ENCODE data around the gene PRSS57. TPM values are rescaled to one million over a fixed set of nuclear protein-coding genes. Genes with fewer than 3 reads are reported as not detected.
"Not testable (repeated sequence)": the region's sequence is repeated elsewhere in the genome, so short reads cannot be mapped to it uniquely, and the experiment has no call there.

Gene PRSS57
- total RNA-seq, result not detected
- long read RNA-seq, donor 1, result 0 reads
- long read RNA-seq, donor 2, partial matches to known transcripts, result 0 of 1 reads
- long read RNA-seq, donor 2, other reads (novel, unspliced or antisense), result 1 of 1 reads

DNA sequence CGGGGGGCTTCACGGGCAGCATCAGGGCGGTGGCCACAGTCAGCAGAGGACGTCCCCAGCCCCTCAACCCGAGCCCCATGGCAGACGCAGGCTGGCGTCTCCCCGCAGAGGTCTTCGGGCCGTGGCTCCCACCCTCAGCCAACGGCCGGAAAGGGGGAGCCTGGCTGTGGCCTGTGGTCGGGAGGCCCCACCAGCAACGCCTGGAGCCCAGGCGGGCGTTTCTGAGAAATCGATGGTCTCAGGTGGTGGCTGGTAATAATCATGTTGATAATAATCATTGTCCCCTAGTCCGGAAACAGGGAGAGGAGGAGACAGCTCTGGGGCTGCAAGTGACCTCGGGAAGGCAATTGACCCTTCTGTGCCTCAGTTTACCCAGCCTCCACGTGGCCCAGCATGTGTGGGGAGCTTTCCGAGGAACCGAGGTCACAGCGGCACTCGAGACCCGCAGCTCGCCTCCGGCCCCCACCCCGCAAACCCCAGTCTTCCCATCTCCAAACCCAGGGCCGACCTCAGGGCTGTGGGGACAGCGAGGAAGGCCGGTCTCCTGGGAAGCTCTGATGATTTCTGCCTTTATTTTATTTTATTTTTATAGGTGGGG lies at the start of gene PRSS57:
Gene PRSS57, minus strand, starts transcription at position 101 of the 598 bp plus-strand sequence. Its CDS starts 22 bp downstream, at position 79.
- DNase-seq (ENCODE audit: low spot score), result no peak
- intact Hi-C loops (cut with DNase I), result no loop called here

DNA sequence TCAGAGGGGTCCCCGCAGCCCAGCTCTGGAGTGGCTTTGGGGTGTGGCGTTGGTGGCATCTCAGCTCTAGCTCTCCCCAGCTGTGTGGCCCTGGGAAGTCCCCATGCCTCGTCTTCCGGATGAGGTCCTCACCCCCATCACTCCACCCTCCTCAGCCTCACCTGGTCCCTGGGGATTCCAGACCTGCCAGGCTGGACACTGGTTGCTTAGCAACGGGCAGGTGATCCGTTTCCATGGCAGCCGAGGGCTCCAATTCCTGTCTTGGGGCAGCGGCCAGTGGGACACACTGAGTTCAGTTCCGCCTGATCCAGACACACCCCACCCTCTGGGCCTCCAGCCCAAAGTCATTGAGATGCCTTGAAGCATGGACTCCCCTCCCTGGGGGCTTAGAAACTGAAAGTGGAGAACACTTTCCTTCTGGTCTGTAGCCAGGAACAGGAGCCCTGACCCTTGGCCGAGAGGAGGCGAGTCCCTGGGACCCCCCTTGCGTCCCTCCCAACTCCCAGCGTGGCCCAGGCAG lies 48.0 kb upstream of the PRSS57 start:
- no peak for DNase-seq (ENCODE audit: low spot score)
- intact Hi-C loops (cut with DNase I), result loop anchor here in 1 of 2 donors (5.0 kb wide), 1 partner anchor 1474 kb away; no protein-coding TSS in a partner anchor

DNA sequence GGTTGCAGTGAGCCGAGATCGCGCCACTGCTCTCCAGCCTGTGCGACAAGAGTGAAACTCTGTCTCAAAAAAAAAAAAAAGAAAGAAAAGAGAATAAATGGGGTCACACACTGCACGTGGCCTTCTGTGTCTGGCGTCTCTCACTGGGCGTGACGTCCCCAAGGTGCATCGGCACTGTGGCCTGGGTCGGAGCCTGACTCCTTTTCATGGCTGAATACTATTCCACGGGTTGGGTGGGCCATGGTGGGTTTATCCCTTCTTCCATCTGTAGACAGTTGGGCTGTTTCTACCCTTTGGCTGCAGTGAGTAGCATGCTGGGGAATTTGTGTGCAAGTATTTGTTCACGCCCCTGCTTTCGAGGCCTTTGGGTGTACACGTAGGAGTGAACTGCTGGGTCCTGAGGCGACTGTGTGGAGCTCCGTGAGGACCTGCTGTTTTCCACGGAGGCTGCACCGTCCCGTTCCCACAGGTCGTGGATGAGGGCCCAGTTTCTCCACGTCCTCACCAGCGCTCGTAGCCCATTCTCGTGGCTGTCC lies 47.4 kb upstream of the PRSS57 start:
- no peak for DNase-seq (ENCODE audit: low spot score)
- intact Hi-C loops (cut with DNase I), result loop anchor here in 1 of 2 donors (5.0 kb wide), 1 partner anchor 1475 kb away; no protein-coding TSS in a partner anchor

DNA sequence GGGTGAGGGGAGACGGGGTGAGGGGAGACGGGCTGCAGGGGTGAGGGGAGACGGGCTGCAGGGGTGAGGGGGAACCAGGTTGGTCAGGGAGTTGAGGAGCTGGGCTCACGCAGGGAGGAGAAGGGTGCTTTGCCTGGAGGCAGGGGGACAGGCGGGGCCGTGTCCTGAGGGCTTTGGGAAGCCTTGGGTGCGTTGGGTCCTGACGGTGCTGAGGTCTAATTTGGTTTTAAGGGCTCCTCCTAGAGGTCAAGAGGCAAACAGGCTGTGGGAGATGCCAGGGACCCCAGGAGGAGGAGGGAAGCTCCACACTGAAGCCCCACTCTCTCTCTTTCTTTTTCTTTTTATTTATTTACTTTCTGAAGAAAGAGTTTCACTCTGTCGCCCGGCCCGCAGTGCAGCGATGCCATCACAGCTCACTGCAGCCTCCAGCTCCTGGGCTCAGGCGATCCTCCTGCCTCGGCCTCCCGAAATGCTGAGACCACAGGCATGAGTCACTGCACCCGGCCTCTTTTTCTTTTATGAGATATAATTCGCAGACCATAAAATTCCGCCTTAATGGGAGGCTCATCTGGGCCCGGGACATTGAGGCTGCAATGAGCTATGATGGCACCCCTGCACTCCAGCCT lies 46.4 kb upstream of the PRSS57 start:
- no peak for DNase-seq (ENCODE audit: low spot score)
- intact Hi-C loops (cut with DNase I), result loop anchor here in 1 of 2 donors (5.0 kb wide), 1 partner anchor 1476 kb away; no protein-coding TSS in a partner anchor

DNA sequence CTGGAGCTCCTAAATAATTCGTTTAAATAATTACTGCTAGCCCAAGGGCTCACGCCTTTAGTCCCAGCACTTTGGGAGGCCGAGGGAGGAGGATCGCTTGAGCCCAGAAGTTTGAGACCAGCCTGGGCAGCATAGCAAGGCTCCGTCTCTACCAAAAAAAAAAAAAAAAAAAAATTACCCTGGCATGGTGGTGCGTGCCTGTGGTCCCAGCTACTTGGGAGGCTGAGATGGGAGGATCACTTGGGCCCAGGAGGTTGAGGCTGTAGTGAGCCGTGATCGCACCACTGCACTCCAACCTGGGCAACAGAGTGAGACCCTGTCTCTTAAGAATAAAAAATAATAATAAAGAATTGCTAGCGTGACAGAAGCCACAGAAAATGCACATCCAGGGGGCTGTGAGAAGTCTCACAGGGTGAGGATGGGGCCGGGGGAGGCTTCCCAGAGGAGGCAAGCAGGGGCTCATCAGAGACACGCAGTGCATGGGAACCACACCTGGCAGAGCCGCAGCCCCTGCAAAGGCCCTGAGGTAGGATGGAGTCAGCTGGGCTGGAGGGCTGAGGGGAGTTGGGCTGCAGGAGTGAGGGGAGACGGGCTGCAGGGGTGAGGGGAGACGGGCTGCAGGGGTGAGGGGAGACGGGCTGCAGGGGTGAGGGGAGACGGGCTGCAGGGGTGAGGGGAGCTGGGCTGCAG lies 45.7 kb upstream of the PRSS57 start:
- not testable (repeated sequence) for DNase-seq (ENCODE audit: low spot score)
- intact Hi-C loops (cut with DNase I), result loop anchor here in 1 of 2 donors (5.0 kb wide), 1 partner anchor 1476 kb away; no protein-coding TSS in a partner anchor

DNA sequence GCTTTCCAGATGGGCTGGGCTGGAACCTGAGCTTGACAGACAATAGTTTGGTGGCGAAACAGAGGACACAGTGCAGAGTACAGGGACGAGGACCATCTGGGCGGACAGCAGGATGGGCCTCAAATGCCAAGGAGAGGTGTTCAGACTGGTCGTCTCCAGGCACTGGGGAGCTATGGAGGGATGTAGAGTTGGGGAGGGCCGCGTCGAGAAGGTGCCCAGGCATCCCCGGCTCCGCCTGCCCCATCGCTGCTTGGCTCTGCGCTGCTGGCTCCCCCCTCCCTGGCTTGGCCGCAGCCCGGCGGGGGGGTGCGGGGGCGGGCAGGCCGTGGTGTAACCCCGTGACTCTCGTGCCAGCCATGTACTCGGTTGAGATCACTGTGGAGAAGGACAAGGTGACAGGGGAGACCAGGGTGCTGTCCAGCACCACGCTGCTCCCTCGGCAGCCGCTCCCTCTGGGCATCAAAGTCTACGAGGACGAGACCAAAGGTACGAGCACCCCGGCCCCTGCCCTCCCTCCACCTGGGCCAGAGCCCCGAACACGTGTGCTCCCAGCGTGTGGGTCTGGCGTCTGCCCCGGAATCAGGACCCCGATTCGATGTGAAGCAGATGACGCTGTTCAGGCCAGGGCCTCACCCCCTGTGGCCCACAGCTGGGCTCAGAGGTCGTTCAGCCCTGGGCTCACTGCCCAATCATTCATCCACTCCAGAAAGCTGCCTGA lies 44.9 kb upstream of the PRSS57 start:
- intact Hi-C loops (cut with DNase I), result loop anchor here in 1 of 2 donors (5.0 kb wide), 1 partner anchor 1477 kb away; no protein-coding TSS in a partner anchor
- no peak for DNase-seq (ENCODE audit: low spot score)

DNA sequence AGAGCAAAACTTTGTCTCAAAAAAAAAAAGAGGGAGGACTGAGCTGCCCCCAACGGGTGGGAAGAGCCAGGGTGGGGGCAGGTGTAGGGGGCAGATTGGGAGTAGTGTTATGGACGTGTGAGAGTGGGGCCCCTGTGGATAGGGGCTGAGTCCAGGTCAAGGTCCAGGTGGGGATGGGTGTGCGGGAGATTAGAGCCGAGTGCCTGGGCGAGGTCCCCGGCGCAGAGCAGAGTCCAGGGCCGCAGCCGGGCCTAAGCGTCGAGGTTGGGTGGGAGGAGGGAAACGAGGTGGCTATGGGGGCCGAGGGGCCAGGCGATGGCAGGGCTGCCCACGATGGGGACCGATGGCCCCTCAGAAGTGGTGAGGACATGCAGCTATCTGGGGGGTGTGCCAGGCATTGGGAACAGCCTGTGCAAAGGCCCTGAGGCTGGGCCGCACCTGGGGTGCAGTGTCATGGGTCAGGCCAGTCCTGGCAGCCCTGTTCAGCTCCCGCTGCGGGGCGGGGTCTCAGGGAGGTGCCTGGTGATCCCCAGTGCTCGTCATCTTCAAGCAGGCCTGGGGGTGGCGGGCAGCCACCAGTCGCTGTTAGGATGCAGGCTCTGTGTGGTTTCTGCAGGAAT lies 43.4 kb upstream of the PRSS57 start:
- intact Hi-C loops (cut with DNase I), result no loop called here

DNA sequence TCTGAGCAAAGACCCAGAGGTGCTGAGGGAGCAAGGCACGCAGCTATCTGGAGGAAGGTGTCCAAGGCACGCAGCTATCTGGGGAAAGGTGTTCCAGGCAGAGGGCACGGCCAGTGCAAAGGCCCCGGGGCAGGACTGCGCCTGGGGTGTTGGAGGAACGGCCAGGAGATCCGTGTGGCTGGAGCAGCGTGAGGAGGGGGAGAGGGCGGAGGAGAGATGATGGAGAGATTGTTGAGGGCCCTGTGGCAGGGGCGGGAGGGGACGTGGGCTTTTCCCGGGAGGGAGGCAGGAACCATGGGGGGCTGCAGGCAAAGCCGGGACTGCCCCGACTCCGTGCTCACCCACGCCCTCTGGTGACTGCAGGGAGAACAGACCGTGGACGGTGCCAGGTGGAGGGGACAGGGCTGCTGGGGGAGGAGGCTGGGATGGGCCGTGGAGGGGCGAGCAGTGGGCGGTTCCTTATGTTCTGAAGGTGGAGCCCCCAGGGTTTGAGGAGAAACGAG lies 42.4 kb upstream of the PRSS57 start:
- intact Hi-C loops (cut with DNase I), result no loop called here
- no peak for DNase-seq (ENCODE audit: low spot score)

More for the DNA sequence above, 43.4 kb upstream of the PRSS57 start:
- no peak for DNase-seq (ENCODE audit: low spot score)

DNA sequence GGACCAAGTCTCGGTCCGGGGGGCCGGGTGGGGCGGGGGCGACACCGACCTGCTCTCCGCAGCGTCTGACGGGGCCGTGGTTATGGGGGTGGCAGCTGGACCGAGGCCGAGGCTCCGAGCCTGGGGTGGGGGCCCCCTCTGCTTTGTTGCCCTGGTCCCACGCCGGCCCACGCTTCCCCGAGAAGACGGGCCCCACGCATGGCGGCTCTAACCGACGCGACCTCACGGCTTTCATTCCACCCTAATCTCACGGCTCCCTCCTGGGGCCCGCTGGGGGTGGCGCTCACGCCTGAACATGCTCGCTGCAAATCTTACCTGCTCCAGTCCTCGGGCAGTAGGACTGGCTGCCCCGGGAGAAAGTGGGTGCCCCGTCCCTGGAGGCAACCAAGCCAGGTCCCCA lies 40.9 kb upstream of the PRSS57 start:
- intact Hi-C loops (cut with DNase I), result no loop called here
- DNase-seq (ENCODE audit: low spot score), result no peak

DNA sequence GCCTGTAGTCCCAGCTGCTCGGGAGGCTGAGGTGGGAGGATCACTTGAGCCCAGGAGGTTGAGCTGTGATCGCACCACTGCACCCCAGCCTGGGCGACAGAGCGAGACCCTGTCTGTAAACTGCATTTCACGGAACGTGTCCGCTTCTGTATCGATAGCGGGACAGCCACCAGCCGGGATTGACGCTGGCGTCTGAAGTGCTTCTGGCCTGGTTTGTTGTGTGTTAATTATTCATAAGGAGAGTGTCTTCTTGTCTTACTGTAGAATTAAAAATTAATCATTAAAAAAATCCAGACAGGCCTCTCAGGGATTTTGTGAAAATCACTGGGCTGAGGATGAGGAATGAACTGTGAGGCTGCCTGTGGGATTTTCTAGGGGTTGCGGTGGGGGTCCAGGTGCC lies 39.5 kb upstream of the PRSS57 start:
- no peak for DNase-seq (ENCODE audit: low spot score)
- intact Hi-C loops (cut with DNase I), result loop anchor here in 1 of 2 donors (2.0 kb wide), 1 partner anchor 70 kb away; no protein-coding TSS in a partner anchor

DNA sequence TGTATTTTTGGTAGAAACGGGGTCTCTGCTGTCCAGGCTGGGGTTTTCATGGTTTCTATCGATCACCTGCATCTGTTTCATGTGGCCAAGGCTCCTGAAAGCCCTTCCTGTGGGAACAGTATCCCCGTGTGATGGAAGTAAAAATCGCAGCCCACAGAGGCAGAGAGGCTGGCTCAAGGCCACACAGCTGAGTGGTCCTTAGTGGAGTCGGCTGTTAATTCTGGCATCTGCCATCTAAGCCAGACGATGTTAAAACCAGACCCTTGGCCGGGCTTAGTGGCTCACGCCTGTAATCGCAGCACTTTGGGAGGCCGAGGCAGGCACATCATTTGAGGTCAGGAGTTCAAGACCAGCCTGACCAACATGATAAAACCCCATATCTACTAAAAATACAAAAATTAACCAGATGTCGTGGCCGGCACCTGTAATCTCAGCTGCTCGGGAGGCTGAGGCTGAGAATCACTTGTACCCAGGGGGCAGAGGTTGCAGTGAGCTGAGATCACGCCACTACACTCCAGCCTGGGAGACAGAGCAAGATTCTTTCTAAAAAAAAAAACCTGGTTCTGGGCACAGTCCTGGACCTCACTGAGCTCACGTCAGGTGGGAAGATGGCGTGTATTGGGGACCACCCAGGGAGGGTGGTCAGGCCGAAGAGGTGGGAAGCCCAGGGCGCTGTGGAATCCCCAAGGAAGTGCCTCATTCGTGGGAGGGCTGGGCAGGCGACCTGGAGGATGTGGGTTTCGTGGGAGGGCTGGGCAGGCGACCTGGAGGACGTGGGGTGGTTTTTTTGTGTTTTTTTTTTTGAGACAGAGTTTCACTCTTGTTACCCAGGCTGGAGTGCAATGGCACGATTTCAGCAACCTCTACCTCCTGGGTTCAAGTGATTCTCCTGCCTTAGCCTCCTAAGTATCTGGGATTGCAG lies 37.2 kb upstream of the PRSS57 start:
- intact Hi-C loops (cut with DNase I), result no loop called here
- no peak for DNase-seq (ENCODE audit: low spot score)

DNA sequence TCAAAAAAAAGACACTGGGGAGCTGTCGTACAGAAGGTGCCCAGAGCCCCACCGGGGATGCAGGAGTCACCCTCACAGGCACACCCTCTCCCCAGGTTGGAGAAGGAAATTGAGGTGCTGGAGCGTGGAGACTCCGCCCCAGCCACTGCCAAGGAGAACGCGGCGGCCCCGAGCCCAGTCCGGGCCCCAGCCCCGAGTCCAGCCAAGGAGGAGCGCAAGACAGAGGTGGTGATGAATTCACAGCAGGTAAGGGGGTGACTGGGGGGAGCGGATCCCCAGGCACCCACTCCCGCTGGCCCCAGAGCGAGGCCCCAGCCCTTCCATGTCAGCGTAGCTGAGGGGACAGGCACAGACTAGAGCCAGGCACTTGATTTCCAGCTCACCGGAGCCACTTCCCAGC lies 35.7 kb upstream of the PRSS57 start:
- intact Hi-C loops (cut with DNase I), result loop anchor here in 1 of 2 donors (2.0 kb wide), 1 partner anchor 64 kb away; no protein-coding TSS in a partner anchor

DNA sequence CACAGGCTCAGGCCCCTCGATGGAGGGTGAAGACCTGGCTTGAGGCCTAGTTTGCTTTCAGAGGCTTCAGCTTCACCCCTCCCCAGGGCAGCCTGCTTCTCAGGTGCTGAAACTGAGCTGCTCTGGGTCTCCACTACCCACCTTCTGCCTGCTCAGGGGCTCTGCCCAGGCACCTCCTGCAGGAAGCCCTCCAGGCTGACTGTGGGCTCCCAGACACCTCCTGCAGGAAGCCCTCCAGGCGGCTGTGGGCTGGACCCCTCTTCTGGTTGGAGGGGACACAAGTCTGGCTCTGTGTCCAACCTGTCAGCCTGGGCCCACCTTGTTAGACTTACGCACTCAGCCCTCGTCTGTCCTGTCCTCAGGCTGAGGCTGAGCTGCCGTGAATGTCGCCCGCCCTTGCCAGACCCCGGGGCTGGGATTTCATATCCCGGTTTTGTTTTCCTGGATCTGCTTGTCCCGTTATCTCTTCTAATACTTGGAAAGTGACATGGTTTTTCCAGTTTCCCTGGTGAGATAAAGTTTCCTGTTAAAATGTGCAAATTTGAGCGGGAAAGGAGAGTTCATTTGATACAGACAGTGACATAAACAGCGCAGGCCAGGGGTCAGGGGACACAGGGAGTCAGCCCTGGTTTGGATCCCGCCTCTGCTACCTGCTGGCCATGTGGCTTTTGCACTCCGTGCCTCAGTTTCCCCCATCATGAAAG lies 34.9 kb upstream of the PRSS57 start:
- intact Hi-C loops (cut with DNase I), result loop anchor here in 1 of 2 donors (2.0 to 10.0 kb wide), 2 partner anchors 63 to 145 kb away; partner anchors contain the start of gene HCN2
- no peak for DNase-seq (ENCODE audit: low spot score)

More for the DNA sequence above, 35.7 kb upstream of the PRSS57 start:
- DNase-seq (ENCODE audit: low spot score), result no peak

DNA sequence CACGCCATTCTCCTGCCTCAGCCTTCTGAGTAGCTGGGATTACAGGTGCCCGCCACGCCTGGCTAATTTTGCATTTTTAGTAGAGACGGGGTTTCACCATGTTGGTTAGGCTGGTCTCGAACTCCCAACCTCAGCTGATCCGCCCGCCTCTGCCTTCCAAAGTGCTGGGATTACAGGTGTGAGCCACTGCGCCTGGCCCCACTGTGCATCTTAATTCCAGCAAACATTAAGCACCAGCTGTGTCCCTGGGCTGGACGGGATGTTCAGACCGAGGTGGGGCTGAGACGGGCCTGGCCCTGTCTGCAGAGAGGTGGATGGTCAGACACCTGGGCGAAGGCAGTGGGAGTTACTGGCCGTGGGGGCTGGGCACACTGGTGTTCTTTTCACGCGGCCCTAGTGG lies 34.3 kb upstream of the PRSS57 start:
- intact Hi-C loops (cut with DNase I), result loop anchor here in 1 of 2 donors (10.0 kb wide), 1 partner anchor 145 kb away; the partner anchor contains the start of gene HCN2
- not testable (repeated sequence) for DNase-seq (ENCODE audit: low spot score)

DNA sequence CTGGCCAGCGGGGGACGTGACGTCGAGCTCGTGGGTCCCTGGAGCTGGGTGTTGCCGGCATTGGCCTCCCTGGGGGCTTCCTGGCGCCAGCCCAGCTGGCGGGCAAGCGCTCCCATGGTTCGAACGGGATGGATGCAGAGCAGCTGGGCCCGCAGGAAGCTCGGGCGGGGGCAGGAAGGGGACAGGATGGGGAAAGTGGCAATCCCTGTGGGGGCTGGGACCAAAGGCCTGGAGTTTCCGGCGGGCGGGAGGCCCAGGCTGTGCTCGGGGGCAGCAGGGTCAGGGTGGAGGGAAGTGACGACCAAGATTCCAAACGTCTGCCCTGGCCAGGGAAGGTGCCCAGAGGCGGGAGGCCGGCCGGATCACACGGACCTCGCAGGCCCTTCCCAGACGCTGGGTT lies 32.8 kb upstream of the PRSS57 start:
- DNase-seq (ENCODE audit: low spot score), result peak; percentile 90
- intact Hi-C loops (cut with DNase I), result loop anchor here in 1 of 2 donors (10.0 kb wide), 1 partner anchor 143 kb away; the partner anchor contains the start of gene HCN2

Data from posterior vena cava (tissue), 2 donors.